Hepatic stellate cell (primary cell): Measurements from ENCODE around the gene PRM1.

Source experiments
- DNase-seq: peaks from one replicate; pipeline ENCODE4 v3.0.0; 2011; ENCODE audit warnings: low spot score

The PRM1 gene

DNA sequence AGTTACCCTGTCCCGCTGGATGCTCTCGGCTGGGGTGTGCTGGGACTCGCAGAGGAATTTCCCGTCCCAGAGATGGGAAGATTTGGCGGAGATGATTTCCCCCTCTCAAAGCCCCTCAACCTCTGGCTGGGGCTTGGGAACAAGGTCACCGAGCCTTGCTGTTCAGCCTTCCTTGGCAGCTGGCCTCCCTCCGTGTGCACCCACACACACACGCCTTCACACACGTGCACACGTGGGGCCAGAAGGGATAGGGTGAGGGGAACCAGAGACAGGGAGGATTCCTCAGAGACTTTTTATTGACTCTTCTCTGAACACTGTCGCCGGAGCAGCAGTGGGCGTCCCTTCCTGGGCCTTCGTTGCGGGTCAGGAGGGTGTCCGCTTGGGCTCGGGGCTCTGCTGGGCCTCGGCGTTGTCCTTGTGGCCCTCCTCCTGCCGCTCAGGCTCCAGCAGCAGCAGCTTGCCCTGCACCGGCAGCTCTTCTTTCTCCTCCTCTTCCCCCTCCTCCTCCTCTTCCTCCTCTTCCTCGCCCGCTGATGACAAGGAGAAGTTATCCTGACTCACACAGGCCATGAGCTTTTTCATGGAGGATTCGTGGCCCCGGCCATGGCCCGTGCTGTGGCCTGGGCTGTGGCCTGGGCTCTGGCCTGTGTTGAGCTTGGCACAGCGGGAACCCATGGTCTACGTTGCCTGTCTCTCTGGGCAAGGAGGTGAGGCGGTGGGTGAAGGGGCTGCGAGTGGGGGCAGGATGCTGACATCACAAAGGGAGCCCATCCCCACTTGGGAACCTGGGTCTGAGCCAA, 8.0 kb downstream of the PRM1 start, which contains the start of gene PRM3:
PRM3 (minus strand) TSS at position 709 of the 800 bp plus-strand sequence; CDS start at position 675, 34 bp downstream.
- DNase-seq = no peak

- no peak for DNase-seq
Observed at GRCh38 chr16:11272484-11272883, 8.6 kb downstream of the PRM1 start.

GRCh38 chr16:11271610-11272009, 9.5 kb downstream of the PRM1 start:
- DNase-seq = no peak

- no peak for DNase-seq
Observed at GRCh38 chr16:11270602-11271162, 10.4 kb downstream of the PRM1 start.

GRCh38 chr16:11268921-11269375, 12.2 kb downstream of the PRM1 start, which contains the start of gene TNP2:
TNP2 (minus strand) TSS chr16:11269325; CDS start chr16:11269262, 63 bp downstream.
- no peak for DNase-seq

GRCh38 chr16:11265124-11265523, 16.0 kb downstream of the PRM1 start:
- no peak for DNase-seq

DNA sequence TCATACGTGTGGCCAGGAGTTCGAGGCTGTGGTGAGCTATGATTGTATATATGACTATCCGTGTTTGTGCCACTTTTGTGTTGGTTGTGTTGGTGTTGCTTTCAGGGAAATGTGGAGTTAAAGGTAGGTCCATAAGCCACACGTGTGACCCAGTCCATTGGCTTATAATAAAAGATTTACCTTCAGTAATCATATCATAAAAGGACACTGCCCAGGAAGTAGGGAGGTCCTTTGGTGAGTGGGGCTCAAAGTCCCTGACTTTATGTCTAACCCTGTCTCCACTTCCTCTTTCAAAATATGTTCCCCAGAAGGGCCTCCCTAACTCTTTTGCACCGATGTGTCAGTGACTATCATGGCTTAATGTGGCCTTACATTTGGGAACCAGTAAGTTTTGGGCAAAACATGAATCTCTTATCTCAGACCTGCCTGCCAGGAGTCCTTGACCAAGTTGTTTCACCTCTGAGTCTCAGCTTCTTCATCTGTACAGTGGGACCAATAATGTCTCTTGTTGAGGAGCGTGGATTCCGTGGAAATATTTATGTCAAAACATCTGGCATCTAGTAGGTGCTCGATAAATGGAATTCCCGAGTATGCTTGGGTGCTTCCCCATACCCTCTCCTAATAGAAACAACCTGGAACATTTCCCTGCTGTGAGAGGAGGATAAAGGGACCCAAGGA, 16.8 kb downstream of the PRM1 start:
- DNase-seq = no peak

- DNase-seq = no peak
Observed at GRCh38 chr16:11263737-11264136, 17.4 kb downstream of the PRM1 start.

GRCh38 chr16:11262915-11263314, 18.2 kb downstream of the PRM1 start:
- no peak for DNase-seq

GRCh38 chr16:11260596-11260966, 20.5 kb downstream of the PRM1 start:
- DNase-seq = no peak

GRCh38 chr16:11259655-11260595, 21.2 kb downstream of the PRM1 start:
- no peak for DNase-seq

DNA sequence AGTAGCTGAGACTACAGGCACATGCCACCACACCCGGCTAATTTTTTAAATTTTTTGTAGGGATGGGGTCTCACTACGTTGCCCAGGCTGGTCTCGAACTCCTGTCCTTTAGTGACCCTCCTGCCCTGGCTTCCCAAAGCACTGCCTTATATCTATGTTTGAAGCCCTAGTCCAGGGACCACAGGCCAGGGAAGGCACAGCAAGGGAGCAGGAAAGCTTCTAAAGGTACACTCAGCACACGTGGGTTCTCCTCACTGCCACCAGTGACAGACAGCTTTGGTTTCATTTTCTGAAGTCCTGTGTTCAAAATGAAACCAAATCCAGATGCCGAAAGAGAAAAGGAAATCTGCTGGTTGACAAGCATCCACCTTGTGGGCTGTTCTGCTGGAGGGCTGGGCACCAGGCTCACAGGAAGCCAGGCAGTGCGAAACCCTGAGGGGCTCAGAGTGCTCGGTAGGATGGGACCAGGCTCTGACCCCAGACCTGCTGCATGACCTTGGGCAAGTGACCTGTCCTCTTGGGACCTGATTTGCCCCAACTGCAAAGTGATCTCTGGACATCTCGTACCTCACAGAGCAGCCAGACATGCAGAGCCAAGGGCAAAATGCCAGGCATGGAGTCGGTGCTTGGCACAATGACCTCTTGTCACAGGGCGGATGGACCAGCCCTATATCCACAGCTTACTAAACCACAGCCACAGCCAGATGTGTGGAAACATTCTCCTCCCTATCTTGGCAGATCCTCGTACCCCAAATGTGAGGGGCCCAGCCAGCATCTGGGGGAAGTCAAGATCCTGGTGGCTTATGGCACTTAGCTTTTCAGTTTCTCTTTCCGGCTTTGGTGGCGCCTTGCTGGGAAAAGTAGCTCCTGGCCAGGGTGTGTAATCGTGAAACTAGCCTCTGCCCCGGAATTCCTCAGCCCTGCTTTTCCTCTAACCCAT, 22.3 kb downstream of the PRM1 start:
- peak; percentile 49 for DNase-seq

- DNase-seq = peak; percentile 90
Observed at GRCh38 chr16:11257131-11257938, 23.8 kb downstream of the PRM1 start.

DNA sequence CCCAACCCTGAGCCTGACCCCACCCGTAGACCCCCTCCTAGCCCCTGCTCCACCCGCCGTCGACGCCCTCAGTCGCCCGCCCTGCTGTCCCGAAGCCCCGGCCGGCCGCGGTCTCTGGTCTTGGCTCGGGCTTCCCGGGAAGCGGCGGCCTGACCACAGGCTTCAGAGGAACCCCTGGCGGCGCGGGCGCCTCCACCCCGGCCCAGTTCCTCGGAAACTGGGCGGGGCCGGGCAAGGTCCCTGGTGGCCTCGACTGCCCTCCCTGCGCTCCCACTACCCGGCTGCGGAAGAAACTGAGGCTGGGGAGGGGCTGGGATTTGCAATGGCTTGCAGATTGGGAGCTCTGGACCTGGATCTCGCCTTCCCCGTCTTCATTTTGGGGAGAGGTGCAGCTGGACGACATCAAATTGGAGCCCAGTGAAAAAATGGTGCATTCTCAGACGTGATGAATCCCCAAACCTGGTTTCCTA, 24.4 kb downstream of the PRM1 start:
- peak; percentile 76 for DNase-seq

GRCh38 chr16:11255737-11256660, 25.1 kb downstream of the PRM1 start, which contains the start of gene SOCS1:
SOCS1 (minus strand) TSS chr16:11256204; CDS start chr16:11255478, 726 bp downstream.
- peak; percentile 93 for DNase-seq

GRCh38 chr16:11254913-11255736, 26.0 kb downstream of the PRM1 start:
- peak; percentile 52 for DNase-seq
